K562 (cell line): ENCODE data around the gene FOXD3. TPM values are rescaled to one million over a fixed set of nuclear protein-coding genes. Genes with fewer than 3 reads are reported as not detected.

ENCODE experiments used
- BRCA1 ChIP-seq, 2 experiments: fragments of 450-650 bp in 1 of 2; sonication (generic) in 1 of 2; formaldehyde crosslinking in 1 of 2; IDR thresholded peaks; 2 replicates each; pipeline versions ENCODE4 v1.5.0 to v1.6.1; 2017 to 2020; ENCODE audit warnings: mild to moderate bottlenecking in 1 of 2, missing genetic modification reagents in 1 of 2
- CHD2 ChIP-seq: IDR thresholded peaks from 2 replicates; pipeline ENCODE4 v1.6.1; 2011; ENCODE audit warnings: low read depth, low read length
- CREM ChIP-seq: IDR thresholded peaks from 2 replicates; pipeline ENCODE4 v1.6.1; 2014; ENCODE audit warnings: antibody characterized with exemption, low read depth
- EGR1 ChIP-seq: fragments of 450-650 bp; conservative IDR thresholded peaks from 2 replicates; pipeline ENCODE4 v1.6.1; 2017; ENCODE audit warnings: mild to moderate bottlenecking
- FOXA3 ChIP-seq, 2 experiments: fragments of 450-650 bp in 1 of 2; sonication (generic) in 1 of 2; formaldehyde crosslinking; IDR thresholded peaks in 1 of 2; conservative IDR thresholded peaks in 1 of 2; 2 replicates each; pipeline versions ENCODE4 v1.4.0 to v1.8.0; 2020 to 2022; ENCODE audit warnings: mild to moderate bottlenecking in 2 of 2, missing genetic modification reagents in 1 of 2
- HDGF ChIP-seq: fragments of 450-650 bp; IDR thresholded peaks from 2 replicates; pipeline ENCODE4 v1.6.1; 2016
- HSF4 ChIP-seq: fragments of 250-450 bp; sonication (Bioruptor Pico); IDR thresholded peaks from 2 replicates; pipeline ENCODE4 v2.1.2; 2022; ENCODE audit warnings: mild to moderate bottlenecking, moderate library complexity, borderline replicate concordance
- MBD2 ChIP-seq: sonication (generic); IDR thresholded peaks from 2 replicates; pipeline ENCODE4 v1.6.1; 2016; ENCODE audit warnings: low read depth, borderline replicate concordance
- NCOA1 ChIP-seq: fragments of 450-650 bp; IDR thresholded peaks from 2 replicates; pipeline ENCODE4 v1.6.1; 2016; ENCODE audit warnings: low read depth
- NCOA2 ChIP-seq, 2 experiments: fragments of 450-650 bp; IDR thresholded peaks; 2 replicates each; pipeline ENCODE4 v1.6.1; 2018; ENCODE audit warnings: mild to moderate bottlenecking in 2 of 2, moderate library complexity in 1 of 2; ENCODE audit not compliant: partially characterized antibody in 2 of 2
- POLR2A ChIP-seq: fragments of 450-650 bp; conservative IDR thresholded peaks from 2 replicates; pipeline ENCODE4 v1.6.1; 2016
- PPARD ChIP-seq: fragments of 250-450 bp; sonication (Bioruptor Pico); IDR thresholded peaks from 2 replicates; pipeline ENCODE4 v1.8.0; 2022; ENCODE audit warnings: inconsistent platforms, mild to moderate bottlenecking, moderate library complexity
- PYGO2 ChIP-seq: fragments of 450-650 bp; IDR thresholded peaks from 2 replicates; pipeline ENCODE4 v1.6.1; 2016; ENCODE audit warnings: mild to moderate bottlenecking, missing genetic modification characterization, moderate library complexity, missing compliant biosample characterization
- RAD21 ChIP-seq, 2 experiments: fragments of 250-450 bp in 1 of 2; fragments of 450-650 bp in 1 of 2; sonication (Bioruptor Pico) in 1 of 2; formaldehyde crosslinking in 1 of 2; IDR thresholded peaks in 1 of 2; conservative IDR thresholded peaks in 1 of 2; 2 replicates each; pipeline versions ENCODE4 v1.4.0 to v1.8.0; 2020 to 2022; ENCODE audit warnings: mild to moderate bottlenecking in 2 of 2, moderate library complexity in 1 of 2
- ZNF239 ChIP-seq: fragments of 250-450 bp; sonication (Bioruptor Pico); IDR thresholded peaks from 2 replicates; pipeline ENCODE4 v1.4.0; 2020; ENCODE audit warnings: mild to moderate bottlenecking
- ZSCAN32 ChIP-seq: fragments of 450-650 bp; formaldehyde crosslinking; IDR thresholded peaks from 2 replicates; pipeline ENCODE4 v1.4.0; 2020; ENCODE audit warnings: mild to moderate bottlenecking, moderate library complexity
- polyA plus RNA-seq, 8 experiments: library from polyadenylated mRNA; depleted of rRNA in 4 of 8; stranded (reverse) in 5 of 8; unstranded in 3 of 8; fragments of >200 nt; fragmentation: Nextera tagmentation in 2 of 8; fragmentation: Illumina TruSeq in 1 of 8; extraction: Ambion mirVana in 2 of 8; extraction: Trizol in 1 of 8; gene quantifications; 2 replicates each; pipeline versions ENCODE4 v1.2.1 to v1.2.3, GENCODE V29; 2011 to 2014; ENCODE audit warnings: inconsistent platforms in 1 of 8, missing spikeins in 1 of 8
- total RNA-seq, 7 experiments: library from RNA; depleted of rRNA in 6 of 7; stranded (reverse); fragments of >200 nt in 6 of 7; fragmentation: Illumina TruSeq in 2 of 7; extraction: Trizol in 2 of 7; gene quantifications; 2 replicates each; pipeline versions ENCODE4 v1.2.1 to v1.2.3, GENCODE V29; 2011 to 2021; ENCODE audit warnings: low replicate concordance in 1 of 7
- TF ChIP-seq, protein P1 (sequence below): fragments of 250-450 bp; sonication (Bioruptor Pico); IDR thresholded peaks from 2 replicates; pipeline ENCODE4 v1.9.0; 2021; ENCODE audit warnings: mild to moderate bottlenecking
- TF ChIP-seq, protein P2 (sequence below): fragments of 450-650 bp; IDR thresholded peaks from 2 replicates; pipeline ENCODE4 v1.7.1; 2018; ENCODE audit warnings: mild to moderate bottlenecking, low read depth; ENCODE audit not compliant: partially characterized antibody
- TF ChIP-seq, protein P3 (sequence below), 2 experiments: IDR thresholded peaks in 1 of 2; conservative IDR thresholded peaks in 1 of 2; 2 replicates each; pipeline ENCODE4 v1.6.1; 2016; ENCODE audit warnings: low read depth in 2 of 2, mild to moderate bottlenecking in 1 of 2, missing compliant biosample characterization in 1 of 2, missing genetic modification characterization in 1 of 2, moderate library complexity in 1 of 2
- TF ChIP-seq, protein P4 (sequence below): fragments of 450-650 bp; formaldehyde crosslinking; IDR thresholded peaks from 2 replicates; pipeline ENCODE4 v1.4.0; 2022; ENCODE audit warnings: missing genetic modification characterization

Gene FOXD3
- total and polyA plus RNA-seq, 9 of the 15 experiments (the other 6 are each of a cell fraction or from before 2014, with no cell fraction given): 0.06 to 0.45 (median 0.10) TPM; not detected in 2

DNA sequence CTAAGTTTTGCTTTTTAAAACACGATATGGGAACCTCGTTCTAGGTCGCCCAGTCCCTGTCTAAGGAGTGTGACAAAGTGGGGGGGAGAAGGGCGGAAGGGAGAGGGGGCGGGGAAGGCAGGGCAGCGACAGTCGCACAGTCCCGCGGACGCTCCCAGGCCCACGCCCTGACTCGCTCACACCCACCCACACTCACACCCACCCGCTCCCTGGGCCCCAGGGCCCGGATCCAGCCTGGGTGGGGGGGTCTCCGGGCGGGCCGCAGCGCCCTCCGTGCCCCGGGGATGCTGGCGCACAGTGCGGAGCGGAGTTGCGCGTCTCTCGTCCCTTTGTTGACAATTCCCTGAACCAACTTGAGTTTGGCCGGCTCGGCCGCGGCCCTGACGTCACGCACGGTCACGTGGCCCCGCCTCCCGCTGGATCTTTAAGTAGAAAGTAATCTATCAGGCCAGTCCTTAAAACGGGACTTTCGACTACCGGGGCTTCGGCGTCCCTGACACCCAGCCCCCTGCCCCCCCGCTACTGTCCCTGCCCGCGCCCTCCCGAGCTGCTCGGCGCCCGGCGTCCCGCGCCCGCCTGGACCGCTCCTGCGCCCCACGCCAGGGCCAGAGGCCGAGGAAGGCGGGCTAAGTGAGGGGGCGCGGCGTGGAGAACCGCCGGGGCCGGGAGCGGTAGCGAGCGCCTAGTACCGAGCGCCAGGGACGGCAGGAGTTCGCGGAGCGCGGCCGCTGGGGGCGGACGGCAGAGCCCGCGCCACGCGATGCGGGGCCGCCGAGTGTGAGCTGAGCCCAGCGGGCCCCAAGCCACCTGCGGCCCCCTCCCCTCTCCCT, at the start of gene FOXD3 (continued):
- TF ChIP-seq RAD21 (CRISPR knock-in tag; conservative IDR thresholded peaks at IDR 0.05 in 1 of 2, IDR thresholded peaks at IDR 0.05 in 1 of 2) (no peak), FOXA3 (CRISPR knock-in tag; conservative IDR thresholded peaks at IDR 0.05 in 1 of 2, IDR thresholded peaks at IDR 0.05 in 1 of 2) (peak in 1 of 2 experiments; percentile 96; a peak in 3 of 4 replicates), MBD2 (no peak), EGR1 (peak; percentile 76), CHD2 (no peak), ZSCAN32 (no peak), POLR2A (no peak), NCOA2 (IDR thresholded peaks at IDR 0.05; ENCODE audit: partially characterized antibody in 2 of 2) (no peak), PPARD (no peak), CREM (peak; percentile 92), ZNF239 (no peak), HDGF (no peak), BRCA1 (IDR thresholded peaks at IDR 0.05) (no peak), BRCA1 (CRISPR knock-in tag; IDR thresholded peaks at IDR 0.05) (no peak), HSF4 (CRISPR knock-in tag) (no peak), NCOA1 (no peak), PYGO2 (tag) (no peak)
- TF ChIP-seq, protein P1, sequence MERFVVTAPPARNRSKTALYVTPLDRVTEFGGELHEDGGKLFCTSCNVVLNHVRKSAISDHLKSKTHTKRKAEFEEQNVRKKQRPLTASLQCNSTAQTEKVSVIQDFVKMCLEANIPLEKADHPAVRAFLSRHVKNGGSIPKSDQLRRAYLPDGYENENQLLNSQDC (CRISPR knock-in tag): no peak
- TF ChIP-seq, protein P2, sequence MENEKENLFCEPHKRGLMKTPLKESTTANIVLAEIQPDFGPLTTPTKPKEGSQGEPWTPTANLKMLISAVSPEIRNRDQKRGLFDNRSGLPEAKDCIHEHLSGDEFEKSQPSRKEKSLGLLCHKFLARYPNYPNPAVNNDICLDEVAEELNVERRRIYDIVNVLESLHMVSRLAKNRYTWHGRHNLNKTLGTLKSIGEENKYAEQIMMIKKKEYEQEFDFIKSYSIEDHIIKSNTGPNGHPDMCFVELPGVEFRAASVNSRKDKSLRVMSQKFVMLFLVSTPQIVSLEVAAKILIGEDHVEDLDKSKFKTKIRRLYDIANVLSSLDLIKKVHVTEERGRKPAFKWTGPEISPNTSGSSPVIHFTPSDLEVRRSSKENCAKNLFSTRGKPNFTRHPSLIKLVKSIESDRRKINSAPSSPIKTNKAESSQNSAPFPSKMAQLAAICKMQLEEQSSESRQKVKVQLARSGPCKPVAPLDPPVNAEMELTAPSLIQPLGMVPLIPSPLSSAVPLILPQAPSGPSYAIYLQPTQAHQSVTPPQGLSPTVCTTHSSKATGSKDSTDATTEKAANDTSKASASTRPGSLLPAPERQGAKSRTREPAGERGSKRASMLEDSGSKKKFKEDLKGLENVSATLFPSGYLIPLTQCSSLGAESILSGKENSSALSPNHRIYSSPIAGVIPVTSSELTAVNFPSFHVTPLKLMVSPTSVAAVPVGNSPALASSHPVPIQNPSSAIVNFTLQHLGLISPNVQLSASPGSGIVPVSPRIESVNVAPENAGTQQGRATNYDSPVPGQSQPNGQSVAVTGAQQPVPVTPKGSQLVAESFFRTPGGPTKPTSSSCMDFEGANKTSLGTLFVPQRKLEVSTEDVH: no peak
- TF ChIP-seq, protein P3, sequence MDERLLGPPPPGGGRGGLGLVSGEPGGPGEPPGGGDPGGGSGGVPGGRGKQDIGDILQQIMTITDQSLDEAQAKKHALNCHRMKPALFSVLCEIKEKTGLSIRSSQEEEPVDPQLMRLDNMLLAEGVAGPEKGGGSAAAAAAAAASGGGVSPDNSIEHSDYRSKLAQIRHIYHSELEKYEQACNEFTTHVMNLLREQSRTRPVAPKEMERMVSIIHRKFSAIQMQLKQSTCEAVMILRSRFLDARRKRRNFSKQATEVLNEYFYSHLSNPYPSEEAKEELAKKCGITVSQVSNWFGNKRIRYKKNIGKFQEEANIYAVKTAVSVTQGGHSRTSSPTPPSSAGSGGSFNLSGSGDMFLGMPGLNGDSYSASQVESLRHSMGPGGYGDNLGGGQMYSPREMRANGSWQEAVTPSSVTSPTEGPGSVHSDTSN (CRISPR knock-in tag; IDR thresholded peaks at IDR 0.05; ENCODE audit: low read depth): no peak
- TF ChIP-seq, protein P3 (tag; conservative IDR thresholded peaks at IDR 0.05; ENCODE audit: low read depth): no peak
- TF ChIP-seq, protein P4, sequence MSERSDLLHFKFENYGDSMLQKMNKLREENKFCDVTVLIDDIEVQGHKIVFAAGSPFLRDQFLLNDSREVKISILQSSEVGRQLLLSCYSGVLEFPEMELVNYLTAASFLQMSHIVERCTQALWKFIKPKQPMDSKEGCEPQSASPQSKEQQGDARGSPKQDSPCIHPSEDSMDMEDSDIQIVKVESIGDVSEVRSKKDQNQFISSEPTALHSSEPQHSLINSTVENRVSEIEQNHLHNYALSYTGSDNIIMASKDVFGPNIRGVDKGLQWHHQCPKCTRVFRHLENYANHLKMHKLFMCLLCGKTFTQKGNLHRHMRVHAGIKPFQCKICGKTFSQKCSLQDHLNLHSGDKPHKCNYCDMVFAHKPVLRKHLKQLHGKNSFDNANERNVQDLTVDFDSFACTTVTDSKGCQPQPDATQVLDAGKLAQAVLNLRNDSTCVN (CRISPR knock-in tag): no peak
